ENCODE measurements around the gene ALCAM. TPM values are rescaled to one million over a fixed set of nuclear protein-coding genes. Genes with fewer than 3 reads are reported as not detected.

The ALCAM gene
- polyA plus RNA-seq, 3 donors, result 2.9 to 14.6 (median 3.6) TPM

GRCh38 chr3:105413343-105413887, 46.7 kb downstream of the ALCAM start:
- 96 to 100% (median 98%) methylated on average over 1 of the region's 1 CpG for WGBS, 3 donors
- no peak overlapping the region for H3K27ac ChIP-seq (ENCODE audit: low read depth, low read length)

- no peak overlapping the region for H3K27ac ChIP-seq (ENCODE audit: low read depth, low read length)
- 21 to 75% (median 59%) methylated on average over 4 of the region's 4 CpGs for WGBS, 3 donors
These were observed 48.1 kb downstream of the ALCAM start for GRCh38 chr3:105414841-105415240.

GRCh38 chr3:105415951-105416350, 49.2 kb downstream of the ALCAM start:
- WGBS, 3 donors, result 92 to 93% (median 93%) methylated on average over 1 of the region's 1 CpG
- H3K27ac ChIP-seq (ENCODE audit: low read depth, low read length), result no peak overlapping the region

DNA sequence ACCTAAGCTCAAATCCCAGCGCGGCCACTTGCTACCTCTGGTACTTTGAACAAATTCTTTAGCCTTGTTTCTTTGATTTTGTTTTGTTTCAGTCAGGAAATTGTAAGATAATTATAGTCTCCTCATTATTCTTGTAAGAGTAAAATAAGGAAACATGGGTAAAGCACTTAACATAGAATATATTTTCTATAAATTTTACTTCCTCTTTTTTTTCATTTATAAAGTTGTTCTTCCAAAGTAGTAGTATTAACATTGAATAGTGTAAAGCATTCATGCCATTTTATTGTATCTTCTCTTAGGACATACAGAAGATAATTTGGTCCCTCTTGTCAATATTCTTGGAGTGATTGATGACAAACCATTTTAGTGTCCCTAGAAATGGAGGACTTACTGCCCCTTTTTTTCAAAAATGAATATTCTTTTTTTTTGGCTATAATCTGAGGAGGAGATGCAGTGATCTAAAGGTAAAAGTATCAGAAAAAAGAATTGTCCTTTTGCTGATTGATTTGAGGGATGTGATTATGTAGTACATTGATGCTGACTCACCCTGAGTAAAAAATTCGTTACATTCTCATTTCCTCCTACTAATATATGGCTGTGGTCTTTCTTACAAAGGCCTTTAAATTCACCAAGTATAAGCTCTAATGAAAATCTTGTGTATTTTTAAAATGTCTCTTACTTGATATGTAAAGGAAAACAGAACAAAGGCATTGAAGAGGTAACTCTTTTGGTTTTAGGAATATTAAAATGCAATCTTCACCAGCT, 51.0 kb downstream of the ALCAM start:
- H3K27ac ChIP-seq (ENCODE audit: low read depth, low read length), result no peak overlapping the region
- WGBS, 3 donors, result 74 to 92% (median 76%) methylated on average over 3 of the region's 3 CpGs

- WGBS, 3 donors, result 86 to 95% (median 87%) methylated on average over 2 of the region's 2 CpGs
- no peak overlapping the region for H3K27ac ChIP-seq (ENCODE audit: low read depth, low read length)
These were observed 55.9 kb downstream of the ALCAM start for GRCh38 chr3:105422645-105423044.

DNA sequence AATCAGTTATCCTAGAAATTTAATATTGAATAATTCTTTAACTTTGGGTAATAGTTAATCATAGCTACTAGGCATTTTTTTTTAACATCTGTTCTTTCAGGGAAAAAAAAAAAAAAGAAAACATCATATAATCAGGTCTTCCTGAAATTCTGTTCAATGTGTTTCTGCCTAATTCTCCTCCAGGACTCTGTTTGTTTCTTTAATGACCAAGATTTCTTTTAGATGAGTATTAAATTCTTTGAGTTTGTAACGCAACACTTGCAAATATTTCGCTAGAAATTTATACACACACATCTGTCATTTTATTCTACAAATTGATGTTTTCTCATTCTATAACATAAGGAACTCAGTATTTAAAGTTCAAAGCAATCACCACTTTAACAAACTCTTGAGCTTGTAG, 56.7 kb downstream of the ALCAM start:
- WGBS, 3 donors, result 91 to 94% (median 92%) methylated on average over 2 of the region's 2 CpGs
- no peak overlapping the region for H3K27ac ChIP-seq (ENCODE audit: low read depth, low read length)

- 47 to 91% (median 83%) methylated on average over 2 of the region's 2 CpGs for WGBS, 3 donors
These were observed 57.9 kb downstream of the ALCAM start for GRCh38 chr3:105424412-105425152.

DNA sequence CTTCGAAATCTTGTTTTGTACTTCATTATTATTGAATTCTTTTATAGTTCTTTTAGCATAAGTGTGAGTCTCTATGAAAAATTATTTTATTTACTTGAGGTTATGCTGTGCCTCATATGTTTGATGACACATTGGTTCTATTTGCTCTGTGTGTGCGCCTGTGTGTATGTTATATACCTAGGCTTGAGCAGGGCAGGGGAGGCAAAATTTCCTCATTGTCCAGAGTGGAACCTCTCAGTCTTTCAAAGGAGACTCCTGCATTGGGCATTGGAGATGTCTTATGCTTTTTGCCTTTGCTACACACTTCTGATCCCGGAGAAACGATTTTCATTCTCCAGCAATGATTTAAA, 58.4 kb downstream of the ALCAM start:
- 54 to 92% (median 87%) methylated on average over 4 of the region's 4 CpGs for WGBS, 3 donors
- H3K27ac ChIP-seq (ENCODE audit: low read depth, low read length), result no peak overlapping the region

More at GRCh38 chr3:105424412-105425152, 57.9 kb downstream of the ALCAM start:
- H3K27ac ChIP-seq (ENCODE audit: low read depth, low read length), result no peak overlapping the region

- WGBS, 3 donors, result 95 to 100% (median 97%) methylated on average over 1 of the region's 1 CpG
- H3K27ac ChIP-seq (ENCODE audit: low read depth, low read length), result no peak overlapping the region
These were observed 60.6 kb downstream of the ALCAM start for GRCh38 chr3:105427332-105427731.

GRCh38 chr3:105429034-105429762, 62.5 kb downstream of the ALCAM start:
- H3K27ac ChIP-seq (ENCODE audit: low read depth, low read length), result no peak overlapping the region

DNA sequence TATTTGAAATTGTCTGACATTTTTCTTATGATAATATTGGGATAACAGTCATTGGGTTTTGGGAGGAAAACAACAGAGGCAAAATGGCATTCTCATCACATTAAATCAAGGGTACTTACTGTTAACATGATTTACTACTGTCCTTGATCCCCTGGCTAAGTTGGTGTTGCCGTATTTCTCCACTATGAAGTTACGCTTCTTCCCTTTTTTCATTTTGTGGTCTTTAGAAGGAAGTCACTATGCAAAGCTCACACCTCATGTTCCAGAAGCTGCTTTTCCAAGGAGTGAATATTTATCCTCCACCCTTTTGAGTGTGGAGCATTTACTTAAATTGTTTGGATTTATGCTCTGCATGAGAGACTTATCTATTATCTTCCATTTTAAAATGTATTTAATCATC, 63.7 kb downstream of the ALCAM start:
- H3K27ac ChIP-seq (ENCODE audit: low read depth, low read length), result no peak overlapping the region
- WGBS, 3 donors, result 67 to 96% (median 67%) methylated on average over 2 of the region's 2 CpGs

DNA sequence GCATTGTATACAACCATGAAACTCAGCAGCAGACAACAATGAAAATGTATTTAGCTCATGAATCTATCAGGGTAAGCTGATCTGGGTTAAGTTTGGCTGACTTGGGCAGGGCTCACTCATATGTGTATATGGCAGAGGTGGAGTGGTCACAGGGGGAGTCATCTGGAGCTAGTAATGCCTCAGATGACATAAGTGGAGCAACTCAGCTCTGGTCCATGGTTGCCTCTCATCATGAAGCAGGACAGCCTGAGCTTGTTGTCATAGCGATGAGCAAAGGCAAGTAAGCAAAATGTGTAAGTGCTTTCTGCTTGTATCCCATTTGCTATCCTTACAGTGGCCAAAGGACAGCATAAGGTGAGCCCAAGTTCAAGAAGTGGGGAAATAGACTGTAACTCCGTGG, 64.5 kb downstream of the ALCAM start:
- no peak overlapping the region for H3K27ac ChIP-seq (ENCODE audit: low read depth, low read length)
- WGBS, 3 donors, result 67 to 80% (median 72%) methylated on average over 2 of the region's 2 CpGs

GRCh38 chr3:105435277-105435676, 68.6 kb downstream of the ALCAM start:
- WGBS, 3 donors, result 72 to 76% (median 75%) methylated on average over 3 of the region's 3 CpGs

GRCh38 chr3:105436687-105437086, 70.0 kb downstream of the ALCAM start:
- no peak overlapping the region for H3K27ac ChIP-seq (ENCODE audit: low read depth, low read length)

More at GRCh38 chr3:105435277-105435676, 68.6 kb downstream of the ALCAM start:
- H3K27ac ChIP-seq (ENCODE audit: low read depth, low read length), result no peak overlapping the region

- WGBS, 3 donors, result 58 to 95% (median 91%) methylated on average over 3 of the region's 3 CpGs
These were observed 73.4 kb downstream of the ALCAM start for GRCh38 chr3:105440113-105440512.

GRCh38 chr3:105444725-105445124, 78.0 kb downstream of the ALCAM start:
- WGBS, 3 donors, result 76 to 89% (median 81%) methylated on average over 1 of the region's 1 CpG
- H3K27ac ChIP-seq (ENCODE audit: low read depth, low read length), result no peak overlapping the region

More at GRCh38 chr3:105440113-105440512, 73.4 kb downstream of the ALCAM start:
- H3K27ac ChIP-seq (ENCODE audit: low read depth, low read length), result no peak overlapping the region

GRCh38 chr3:105448338-105448982, 81.8 kb downstream of the ALCAM start:
- no peak overlapping the region for H3K27ac ChIP-seq (ENCODE audit: low read depth, low read length)
- WGBS, 3 donors, result 47 to 59% (median 49%) methylated on average over 4 of the region's 4 CpGs

GRCh38 chr3:105449414-105449813, 82.7 kb downstream of the ALCAM start:
- WGBS, 3 donors, result 57 to 83% (median 69%) methylated on average over 3 of the region's 3 CpGs
- no peak overlapping the region for H3K27ac ChIP-seq (ENCODE audit: low read depth, low read length)

Data from adipose tissue (tissue), 3 donors.